GM12865 (cell line): ENCODE data around the gene SLC10A2.

Experiments used
- DNase-seq: peaks from one replicate; pipeline ENCODE4 v3.0.0; 2010; ENCODE audit warnings: low read depth
- H3K4me3 ChIP-seq: 2 replicates; pipeline ENCODE4 v1.5.1; 2011; ENCODE audit warnings: mild to moderate bottlenecking, low read depth, low read length, control low read depth
- TF ChIP-seq, protein P1 (sequence below): IDR thresholded peaks from 2 replicates; pipeline ENCODE4 v1.5.1; 2011; ENCODE audit warnings: low read length, control low read depth, low read depth, inconsistent platforms; ENCODE audit not compliant: insufficient read depth; ENCODE audit errors: missing control alignments

Gene SLC10A2

DNA sequence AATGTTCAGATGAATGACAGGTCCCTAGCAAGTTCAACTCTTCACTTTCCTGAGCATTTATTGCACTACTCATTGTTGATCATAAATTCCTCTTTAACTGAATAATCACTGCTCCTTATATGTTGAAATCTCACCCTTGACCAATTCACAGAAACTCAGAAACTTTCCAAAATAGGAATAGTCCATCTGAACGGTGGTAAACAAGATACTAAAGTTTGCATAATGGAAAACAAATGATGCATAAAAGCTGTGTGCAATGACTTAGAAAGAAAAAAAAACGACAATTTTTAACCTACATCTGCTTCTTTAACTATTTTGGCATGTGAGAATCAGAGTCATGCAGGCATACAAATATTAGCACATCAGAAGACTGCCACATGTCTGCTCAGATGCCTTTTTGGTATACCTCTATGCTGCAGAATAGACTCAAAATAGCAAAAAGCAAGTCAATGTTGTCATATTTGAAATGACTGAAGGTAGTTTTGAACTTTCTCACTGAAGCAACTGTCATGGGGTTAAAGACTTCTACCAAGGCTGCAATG, 34.8 kb downstream of the SLC10A2 start:
- TF ChIP-seq, protein P1, sequence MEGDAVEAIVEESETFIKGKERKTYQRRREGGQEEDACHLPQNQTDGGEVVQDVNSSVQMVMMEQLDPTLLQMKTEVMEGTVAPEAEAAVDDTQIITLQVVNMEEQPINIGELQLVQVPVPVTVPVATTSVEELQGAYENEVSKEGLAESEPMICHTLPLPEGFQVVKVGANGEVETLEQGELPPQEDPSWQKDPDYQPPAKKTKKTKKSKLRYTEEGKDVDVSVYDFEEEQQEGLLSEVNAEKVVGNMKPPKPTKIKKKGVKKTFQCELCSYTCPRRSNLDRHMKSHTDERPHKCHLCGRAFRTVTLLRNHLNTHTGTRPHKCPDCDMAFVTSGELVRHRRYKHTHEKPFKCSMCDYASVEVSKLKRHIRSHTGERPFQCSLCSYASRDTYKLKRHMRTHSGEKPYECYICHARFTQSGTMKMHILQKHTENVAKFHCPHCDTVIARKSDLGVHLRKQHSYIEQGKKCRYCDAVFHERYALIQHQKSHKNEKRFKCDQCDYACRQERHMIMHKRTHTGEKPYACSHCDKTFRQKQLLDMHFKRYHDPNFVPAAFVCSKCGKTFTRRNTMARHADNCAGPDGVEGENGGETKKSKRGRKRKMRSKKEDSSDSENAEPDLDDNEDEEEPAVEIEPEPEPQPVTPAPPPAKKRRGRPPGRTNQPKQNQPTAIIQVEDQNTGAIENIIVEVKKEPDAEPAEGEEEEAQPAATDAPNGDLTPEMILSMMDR = no peak
- no peak overlapping the region for H3K4me3 ChIP-seq
- peak; percentile 88 for DNase-seq

DNA sequence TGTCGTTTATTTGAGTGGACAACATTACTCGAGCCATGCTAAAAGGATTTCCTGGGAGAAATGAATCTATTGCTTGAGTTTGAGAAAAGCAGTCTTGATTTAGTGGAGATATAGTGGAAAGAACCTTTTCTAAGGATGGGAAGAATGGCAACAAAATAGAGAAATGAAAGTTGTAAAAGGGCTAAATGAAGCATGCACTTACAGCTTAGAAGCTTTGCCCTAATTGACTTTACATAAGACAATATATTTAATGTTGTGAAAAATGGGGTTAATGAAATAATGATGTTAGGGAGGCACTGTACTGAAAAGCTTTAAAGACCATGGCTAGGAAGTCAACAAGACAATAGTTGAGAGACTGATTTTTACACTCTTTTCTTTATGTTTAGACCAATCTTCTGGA, 35.4 kb downstream of the SLC10A2 start:
- TF ChIP-seq, protein P1 = no peak
- no peak overlapping the region for H3K4me3 ChIP-seq
- no peak for DNase-seq

- no peak overlapping the region for H3K4me3 ChIP-seq
- no peak for DNase-seq
- TF ChIP-seq, protein P1 = no peak
These were observed 36.4 kb downstream of the SLC10A2 start for GRCh38 chr13:103029798-103030197.

DNA sequence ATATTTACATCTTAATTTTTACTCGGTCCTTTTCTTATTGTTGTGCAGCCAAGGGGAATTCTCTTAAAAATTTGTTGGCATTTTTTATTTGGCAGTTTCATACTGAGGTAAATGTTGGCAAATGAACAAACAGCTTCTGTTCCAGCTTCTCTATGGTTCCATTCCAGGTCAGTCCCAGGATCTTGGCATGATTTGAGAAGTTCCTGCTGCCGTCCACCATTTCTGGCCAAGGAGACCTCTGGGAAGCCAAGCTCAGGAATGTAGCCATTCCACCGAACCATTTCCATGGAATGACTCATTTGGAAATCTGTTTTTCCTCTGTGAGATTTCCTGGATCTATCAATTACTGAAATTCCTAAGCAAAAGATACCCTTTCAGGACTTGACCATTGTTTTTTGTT, 43.9 kb downstream of the SLC10A2 start:
- no peak for DNase-seq
- TF ChIP-seq, protein P1 = no peak
- H3K4me3 ChIP-seq = no peak overlapping the region

DNA sequence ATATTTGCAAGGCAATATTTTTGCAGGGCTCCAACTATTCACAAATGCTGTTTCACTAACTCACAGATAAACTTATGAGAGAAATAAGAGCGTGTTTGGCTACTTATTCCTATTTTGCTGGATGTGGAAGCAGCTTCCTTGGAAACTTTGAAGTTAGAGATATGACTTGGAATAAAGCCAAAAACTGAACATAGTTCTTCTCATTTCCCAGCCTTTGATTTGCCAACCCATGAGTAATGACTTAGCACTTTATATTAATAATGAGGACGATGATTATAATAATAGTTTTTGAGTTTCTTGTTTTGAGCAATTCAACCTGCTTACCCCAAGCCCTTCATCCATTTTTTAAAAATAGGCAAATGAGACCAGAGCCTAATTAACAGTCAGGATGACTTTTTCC, 47.7 kb downstream of the SLC10A2 start:
- no peak for DNase-seq
- H3K4me3 ChIP-seq = no peak overlapping the region
- TF ChIP-seq, protein P1 = no peak

DNA sequence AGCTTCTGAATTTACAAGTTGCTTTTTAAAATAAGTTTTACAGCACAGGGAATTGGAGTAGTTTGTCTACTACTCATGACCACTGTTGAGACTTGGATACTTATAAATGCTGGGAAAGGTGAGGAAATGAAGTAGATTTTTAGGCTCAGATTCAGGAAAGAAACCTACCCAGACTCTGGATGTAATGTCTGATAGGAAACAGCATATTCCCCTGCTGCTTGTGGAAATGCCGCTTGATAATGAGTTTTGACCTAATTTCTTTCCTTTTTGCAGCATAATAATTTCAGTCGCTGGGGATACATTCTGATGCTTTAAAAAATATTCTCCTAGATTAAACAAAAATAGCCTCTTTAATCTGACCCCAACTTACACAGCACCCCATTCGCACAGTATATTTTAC, 53.6 kb downstream of the SLC10A2 start:
- no peak overlapping the region for H3K4me3 ChIP-seq
- TF ChIP-seq, protein P1 = no peak
- no peak for DNase-seq
